GM19240 (cell line): ENCODE results near the gene CDKAL1.

Source experiments
- DNase-seq: peaks from one replicate; pipeline ENCODE4 v3.0.0; 2011; ENCODE audit warnings: low spot score; ENCODE audit not compliant: insufficient read length

The CDKAL1 gene

GRCh38 chr6:20790032-20790791, 256.0 kb downstream of the CDKAL1 start:
- DNase-seq = no peak

GRCh38 chr6:20791074-20791473, 256.8 kb downstream of the CDKAL1 start:
- DNase-seq = no peak

- DNase-seq = no peak
Measured at GRCh38 chr6:20791944-20792343, 257.7 kb downstream of the CDKAL1 start.

- DNase-seq = no peak
Measured at GRCh38 chr6:20793174-20793573, 258.9 kb downstream of the CDKAL1 start.

GRCh38 chr6:20797597-20797996, 263.3 kb downstream of the CDKAL1 start:
- DNase-seq = no peak

- no peak for DNase-seq
Measured at GRCh38 chr6:20800229-20800628, 266.0 kb downstream of the CDKAL1 start.

- no peak for DNase-seq
Measured at GRCh38 chr6:20800653-20801052, 266.4 kb downstream of the CDKAL1 start.

- DNase-seq = no peak
Measured at GRCh38 chr6:20801595-20801994, 267.3 kb downstream of the CDKAL1 start.

GRCh38 chr6:20802596-20802995, 268.3 kb downstream of the CDKAL1 start:
- DNase-seq = no peak

- DNase-seq = no peak
Measured at GRCh38 chr6:20805021-20805420, 270.8 kb downstream of the CDKAL1 start.

GRCh38 chr6:20806669-20807068, 272.4 kb downstream of the CDKAL1 start:
- no peak for DNase-seq

- DNase-seq = no peak
Measured at GRCh38 chr6:20808439-20808838, 274.2 kb downstream of the CDKAL1 start.

GRCh38 chr6:20808924-20809323, 274.7 kb downstream of the CDKAL1 start:
- DNase-seq = no peak

GRCh38 chr6:20810727-20811108, 276.5 kb downstream of the CDKAL1 start:
- DNase-seq = no peak

GRCh38 chr6:20811109-20811761, 277.0 kb downstream of the CDKAL1 start:
- DNase-seq = no peak

- DNase-seq = no peak
Measured at GRCh38 chr6:20812776-20813175, 278.5 kb downstream of the CDKAL1 start.

- no peak for DNase-seq
Measured at GRCh38 chr6:20814494-20814893, 280.2 kb downstream of the CDKAL1 start.

- no peak for DNase-seq
Measured at GRCh38 chr6:20816126-20816525, 281.9 kb downstream of the CDKAL1 start.

- no peak for DNase-seq
Measured at GRCh38 chr6:20817806-20818320, 283.6 kb downstream of the CDKAL1 start.

- no peak for DNase-seq
Measured at GRCh38 chr6:20819774-20820400, 285.6 kb downstream of the CDKAL1 start.

- DNase-seq = no peak
Measured at GRCh38 chr6:20826378-20826777, 292.1 kb downstream of the CDKAL1 start.

GRCh38 chr6:20827798-20828197, 293.5 kb downstream of the CDKAL1 start:
- no peak for DNase-seq
